Ectodermal cell (in vitro differentiated cells): ENCODE measurements around the gene SOCS7.

Experiments
- H3K27ac ChIP-seq: 2 replicates; pipeline ENCODE4 v1.7.0; 2013; ENCODE audit warnings: mild to moderate bottlenecking, low read depth, low read length; ENCODE audit not compliant: insufficient read depth, poor library complexity, severe bottlenecking
- H3K27me3 ChIP-seq: 2 replicates; pipeline ENCODE4 v1.7.0; 2013; ENCODE audit warnings: mild to moderate bottlenecking, low read length; ENCODE audit not compliant: insufficient read depth, control insufficient read depth, poor library complexity, severe bottlenecking
- H3K36me3 ChIP-seq: one replicate; pipeline ENCODE4 v1.7.0; 2013; ENCODE audit warnings: low read length; ENCODE audit not compliant: control insufficient read depth, insufficient read depth
- H3K4me1 ChIP-seq: one replicate; pipeline ENCODE4 v1.7.0; 2013; ENCODE audit warnings: low read length; ENCODE audit not compliant: control insufficient read depth, insufficient read depth
- H3K4me3 ChIP-seq: 2 replicates; pipeline ENCODE4 v1.7.0; 2013; ENCODE audit warnings: low read depth, low read length, control low read depth; ENCODE audit not compliant: insufficient read depth
- H3K9me3 ChIP-seq: 2 replicates; pipeline ENCODE4 v1.7.0; 2013; ENCODE audit warnings: mild to moderate bottlenecking, low read length, moderate library complexity; ENCODE audit not compliant: control insufficient read depth
- WGBS, 2 experiments: methylation state at CpG; one replicate each; pipeline ENCODE4 v1.1.7; 2013; ENCODE audit warnings: missing lambda C conversion rate in 2 of 2; 5-methylcytosine and 5-hydroxymethylcytosine counted together

SOCS7 gene

GRCh38 chr17:38326996-38327792 is 24.4 kb upstream of the SOCS7 start:
- Histone ChIP-seq H3K27me3 (no peaks in the 10 kb centered on the region), H3K36me3 (peaks cover 7% of the 10 kb centered on the region), H3K9me3 (no peaks in the 10 kb centered on the region), H3K4me3 (no peak overlapping the region), H3K27ac (no peak overlapping the region), H3K4me1 (peaks cover 13% of the 10 kb centered on the region)
- 93 to 94% methylated on average over 8 of the region's 8 CpGs for WGBS, 2 experiments

GRCh38 chr17:38327936-38328335 is 23.7 kb upstream of the SOCS7 start:
- Histone ChIP-seq H3K4me3 (no peak overlapping the region), H3K27ac (no peak overlapping the region), H3K9me3 (no peaks in the 10 kb centered on the region), H3K36me3 (peaks cover 7% of the 10 kb centered on the region), H3K27me3 (no peaks in the 10 kb centered on the region), H3K4me1 (peaks cover 13% of the 10 kb centered on the region)
- 85 to 86% methylated on average over 1 of the region's 1 CpG for WGBS, 2 experiments

- WGBS, 2 experiments = 95% methylated on average over 7 of the region's 7 CpGs
- H3K4me3 ChIP-seq = no peak overlapping the region
- H3K4me1 ChIP-seq = peaks cover 13% of the 10 kb centered on the region
- no peaks in the 10 kb centered on the region for H3K9me3 ChIP-seq
- H3K36me3 ChIP-seq = peaks cover under 1% of the 10 kb centered on the region
- H3K27ac ChIP-seq = no peak overlapping the region
- no peaks in the 10 kb centered on the region for H3K27me3 ChIP-seq
These were observed 23.0 kb upstream of the SOCS7 start for GRCh38 chr17:38328620-38329019.

GRCh38 chr17:38329284-38329683 is 22.4 kb upstream of the SOCS7 start:
- H3K4me3 ChIP-seq = no peak overlapping the region
- H3K27me3 ChIP-seq = no peaks in the 10 kb centered on the region
- no peaks in the 10 kb centered on the region for H3K36me3 ChIP-seq
- WGBS, 2 experiments = 91% methylated on average over 7 of the region's 7 CpGs
- peaks cover 13% of the 10 kb centered on the region for H3K4me1 ChIP-seq
- H3K9me3 ChIP-seq = no peaks in the 10 kb centered on the region
- H3K27ac ChIP-seq = no peak overlapping the region

GRCh38 chr17:38329808-38330730 is 21.6 kb upstream of the SOCS7 start:
- H3K27ac ChIP-seq = no peak overlapping the region
- 88% methylated on average over 25 of the region's 25 CpGs for WGBS, 2 experiments
- no peaks in the 10 kb centered on the region for H3K36me3 ChIP-seq
- no peak overlapping the region for H3K4me3 ChIP-seq
- H3K4me1 ChIP-seq = peaks cover 6% of the 10 kb centered on the region
- H3K9me3 ChIP-seq = no peaks in the 10 kb centered on the region
- H3K27me3 ChIP-seq = no peaks in the 10 kb centered on the region

- 92 to 93% methylated on average over 23 of the region's 23 CpGs for WGBS, 2 experiments
- Histone ChIP-seq H3K27ac (no peak overlapping the region), H3K27me3 (no peaks in the 10 kb centered on the region), H3K4me1 (peaks cover 6% of the 10 kb centered on the region), H3K9me3 (no peaks in the 10 kb centered on the region), H3K4me3 (no peak overlapping the region), H3K36me3 (no peaks in the 10 kb centered on the region)
These were observed 20.7 kb upstream of the SOCS7 start for GRCh38 chr17:38330941-38331411.

GRCh38 chr17:38332735-38333134 is 18.9 kb upstream of the SOCS7 start:
- 91 to 93% methylated on average over 7 of the region's 7 CpGs for WGBS, 2 experiments
- H3K27ac ChIP-seq = no peak overlapping the region
- no peaks in the 10 kb centered on the region for H3K27me3 ChIP-seq
- H3K4me1 ChIP-seq = peaks cover 6% of the 10 kb centered on the region
- H3K9me3 ChIP-seq = no peaks in the 10 kb centered on the region
- no peak overlapping the region for H3K4me3 ChIP-seq
- no peaks in the 10 kb centered on the region for H3K36me3 ChIP-seq

- Histone ChIP-seq H3K27me3 (no peaks in the 10 kb centered on the region), H3K4me1 (peaks cover 6% of the 10 kb centered on the region), H3K27ac (no peak overlapping the region), H3K36me3 (no peaks in the 10 kb centered on the region), H3K4me3 (no peak overlapping the region), H3K9me3 (no peaks in the 10 kb centered on the region)
- 47 to 48% methylated on average over 12 of the region's 12 CpGs for WGBS, 2 experiments
These were observed 17.9 kb upstream of the SOCS7 start for GRCh38 chr17:38333635-38334295.

GRCh38 chr17:38334480-38335364 is 16.9 kb upstream of the SOCS7 start:
- WGBS, 2 experiments = 91 to 92% methylated on average over 30 of the region's 30 CpGs
- no peaks in the 10 kb centered on the region for H3K27me3 ChIP-seq
- H3K4me3 ChIP-seq = no peak overlapping the region
- no peak overlapping the region for H3K27ac ChIP-seq
- H3K36me3 ChIP-seq = no peaks in the 10 kb centered on the region
- H3K4me1 ChIP-seq = peaks cover 5% of the 10 kb centered on the region
- H3K9me3 ChIP-seq = no peaks in the 10 kb centered on the region
